HG03442 (cell line): Measurements from ENCODE around the gene HSD17B8.

Experiments
- ATAC-seq: cut with Tn5 transposase; IDR thresholded peaks from one replicate; pipeline ENCODE4 v1.9.1; 2021; ENCODE audit warnings: mild to moderate bottlenecking, moderate library complexity; ENCODE audit not compliant: unreplicated experiment

HSD17B8 gene

GRCh38 chr6:33171016-33171879 lies 33.2 kb upstream of the HSD17B8 start:
- no peak for ATAC-seq

DNA sequence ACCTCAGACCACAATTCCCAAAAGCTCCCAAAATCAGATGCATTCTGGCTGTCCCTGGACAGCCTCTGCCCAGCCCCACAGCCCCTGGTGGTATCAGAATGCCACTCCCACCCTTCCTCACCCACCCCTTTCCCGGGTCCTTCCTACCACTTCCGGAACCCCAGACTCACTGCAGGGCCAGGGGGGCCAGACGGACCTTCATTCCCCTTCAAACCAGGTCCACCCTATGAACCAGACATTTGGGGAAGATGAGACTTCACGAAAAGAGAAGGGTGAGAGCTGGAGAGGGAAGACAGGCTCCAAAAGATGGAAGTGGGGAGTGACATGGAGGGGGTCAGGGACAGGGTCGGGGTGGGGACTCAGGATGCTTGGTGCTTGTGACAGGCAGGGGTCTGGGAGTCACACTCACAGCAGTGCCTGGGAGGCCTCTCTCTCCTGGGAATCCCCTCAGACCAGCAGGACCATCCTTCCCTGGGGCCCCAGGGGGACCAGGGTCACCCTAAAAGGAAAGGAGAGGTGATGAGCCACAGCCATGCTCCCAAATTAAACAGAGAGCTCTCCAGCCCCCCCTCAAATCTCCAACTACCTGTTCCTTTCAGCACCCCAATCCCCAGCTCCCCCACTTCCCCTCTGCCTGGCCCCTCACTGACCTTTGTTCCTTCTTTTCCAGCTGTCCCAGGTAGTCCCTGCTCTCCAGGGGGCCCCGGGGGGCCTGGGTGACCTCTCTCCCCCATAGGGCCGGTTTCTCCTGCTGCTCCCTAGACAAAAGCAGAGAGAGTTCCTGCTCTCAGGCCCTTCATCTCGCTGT lies 32.4 kb upstream of the HSD17B8 start:
- no peak for ATAC-seq

DNA sequence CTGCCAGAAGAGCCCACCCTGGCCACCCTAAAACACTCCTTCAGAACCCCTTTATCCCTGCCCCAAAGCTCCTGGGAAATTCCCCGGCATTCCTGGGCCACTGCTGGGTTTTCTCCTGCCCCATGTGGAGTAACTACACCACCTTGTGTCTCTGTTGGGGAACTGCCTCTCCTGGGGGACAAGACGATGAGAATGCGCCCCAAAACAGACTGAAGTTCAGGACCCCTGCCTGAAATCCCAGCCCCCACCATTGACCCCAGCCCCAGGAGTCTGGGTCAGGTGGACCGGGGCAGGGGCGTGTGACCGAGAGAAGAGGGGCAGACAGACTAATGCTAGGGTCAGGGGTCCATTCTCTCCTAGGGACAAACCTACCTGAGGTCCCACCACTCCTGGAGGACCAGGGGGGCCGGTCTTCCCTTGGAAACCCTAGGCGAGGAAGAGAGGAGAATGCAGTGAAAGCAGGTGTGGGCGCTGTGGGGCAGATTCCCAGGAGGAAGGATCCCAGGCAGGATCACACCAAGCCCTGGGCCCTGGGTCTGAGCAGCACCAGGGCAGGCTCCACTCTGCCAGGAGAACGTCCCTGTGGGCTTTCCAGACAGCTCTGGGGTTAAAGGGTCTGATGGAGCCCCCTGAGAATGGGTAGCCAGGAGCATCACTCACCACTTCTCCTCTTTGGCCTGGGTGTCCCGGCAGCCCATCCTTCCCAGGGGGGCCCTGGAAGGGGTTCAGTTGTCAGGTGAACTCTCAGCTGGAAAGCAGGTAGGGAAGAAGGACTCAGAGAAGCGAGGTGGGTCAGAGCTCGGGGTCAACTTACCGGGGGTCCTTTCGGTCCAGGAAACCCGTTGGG lies 31.5 kb upstream of the HSD17B8 start:
- ATAC-seq, result no peak

- ATAC-seq, result no peak
Measured at GRCh38 chr6:33173535-33174180, 30.8 kb upstream of the HSD17B8 start.

DNA sequence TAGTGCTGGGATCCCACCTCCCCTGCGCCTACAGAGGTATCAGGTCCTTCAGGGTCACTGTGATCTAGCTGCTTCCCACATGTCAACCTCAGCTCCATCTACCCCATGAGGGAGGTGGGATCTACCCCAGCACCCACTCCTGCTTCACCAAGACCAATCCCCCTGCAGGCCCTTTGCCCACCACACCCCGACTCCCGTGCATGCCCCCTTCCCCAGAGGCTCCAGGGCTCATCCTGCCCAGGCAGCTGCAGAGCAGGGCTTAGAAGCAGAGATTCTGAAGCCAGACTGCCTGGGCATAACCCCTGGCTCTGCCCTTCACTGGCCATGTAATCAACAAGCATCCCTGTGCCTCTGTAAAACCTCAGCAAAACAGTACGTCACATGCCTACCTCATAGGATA lies 29.7 kb upstream of the HSD17B8 start:
- no peak for ATAC-seq

- ATAC-seq, result no peak
Measured at GRCh38 chr6:33175436-33176069, 28.9 kb upstream of the HSD17B8 start.

- no peak for ATAC-seq
Measured at GRCh38 chr6:33176906-33177305, 27.5 kb upstream of the HSD17B8 start.

GRCh38 chr6:33177552-33178446 lies 26.7 kb upstream of the HSD17B8 start:
- ATAC-seq, result no peak

DNA sequence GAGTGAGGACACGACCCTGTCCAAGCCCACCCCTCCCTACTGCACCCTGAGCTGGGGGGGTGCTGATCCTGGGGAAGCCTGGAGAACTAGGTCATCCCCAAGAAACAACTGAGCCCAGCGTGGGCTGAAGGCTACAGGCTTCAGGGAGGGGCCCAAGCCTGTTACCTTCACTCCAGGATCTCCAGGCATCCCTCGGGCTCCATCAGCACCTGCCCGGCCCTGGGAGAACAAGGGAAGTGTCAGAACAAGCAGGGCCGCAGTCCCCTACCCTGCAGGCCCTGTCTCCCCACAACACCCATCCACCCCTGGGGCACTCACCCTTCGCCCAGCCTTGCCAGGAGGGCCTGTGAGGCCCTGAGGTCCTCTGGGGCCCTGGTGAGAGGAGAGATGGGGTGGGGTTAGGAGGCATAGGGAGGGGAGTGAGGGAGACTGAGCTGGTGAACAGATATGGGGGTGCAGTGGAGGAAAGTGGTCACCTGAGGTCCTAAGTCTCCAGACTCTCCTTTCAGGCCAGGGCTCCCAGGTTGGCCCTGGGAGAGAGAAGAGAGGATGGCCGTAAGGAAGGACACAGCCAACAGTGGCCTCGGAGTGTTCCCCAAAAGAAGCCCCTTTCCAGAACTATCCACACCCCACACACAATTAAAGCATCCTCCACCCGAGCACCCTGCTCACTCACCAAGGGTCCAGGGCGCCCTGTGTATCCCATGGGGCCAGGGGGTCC lies 25.5 kb upstream of the HSD17B8 start:
- no peak for ATAC-seq

DNA sequence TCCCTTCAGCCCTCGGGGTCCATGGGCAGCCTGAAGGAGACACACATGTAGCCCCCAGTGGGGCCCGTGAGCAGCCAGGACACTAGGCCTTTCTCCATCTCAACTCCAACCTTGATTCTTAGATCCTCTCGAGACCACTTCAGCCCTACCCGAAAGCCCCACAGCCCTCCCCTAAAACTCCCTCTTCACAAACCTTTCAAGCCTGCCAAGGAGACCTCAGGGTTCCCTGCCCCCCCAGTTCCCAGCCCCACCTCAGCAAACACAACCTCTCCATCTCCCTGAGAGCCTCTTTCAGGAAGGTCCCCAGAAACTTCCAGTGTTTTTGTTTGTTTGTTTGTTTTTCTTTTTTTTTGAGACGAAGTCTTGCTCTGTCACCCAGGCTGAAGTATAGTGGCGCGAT lies 23.3 kb upstream of the HSD17B8 start:
- ATAC-seq, result no peak

GRCh38 chr6:33183071-33183683 lies 21.3 kb upstream of the HSD17B8 start:
- no peak for ATAC-seq

DNA sequence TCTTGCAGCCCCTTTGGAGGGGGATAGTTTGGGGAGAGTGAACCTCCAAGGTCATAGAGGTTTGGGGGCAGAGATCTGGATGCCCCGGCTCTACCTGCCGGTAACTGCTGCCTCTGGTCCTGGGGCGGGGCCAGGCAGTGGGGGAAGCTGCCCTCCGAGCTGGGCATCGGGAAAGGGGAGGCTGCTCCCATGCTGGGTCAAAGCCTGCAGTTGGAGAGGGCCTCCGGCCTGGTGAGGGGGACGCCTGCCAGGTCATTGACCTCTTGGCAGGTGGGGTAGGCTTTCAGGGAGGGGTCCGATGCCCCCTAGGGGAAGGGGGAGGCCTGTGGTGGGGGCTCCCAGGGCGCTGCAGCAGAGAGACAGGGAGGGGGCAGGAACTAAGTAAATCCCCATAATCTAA lies 19.3 kb upstream of the HSD17B8 start:
- no peak for ATAC-seq

DNA sequence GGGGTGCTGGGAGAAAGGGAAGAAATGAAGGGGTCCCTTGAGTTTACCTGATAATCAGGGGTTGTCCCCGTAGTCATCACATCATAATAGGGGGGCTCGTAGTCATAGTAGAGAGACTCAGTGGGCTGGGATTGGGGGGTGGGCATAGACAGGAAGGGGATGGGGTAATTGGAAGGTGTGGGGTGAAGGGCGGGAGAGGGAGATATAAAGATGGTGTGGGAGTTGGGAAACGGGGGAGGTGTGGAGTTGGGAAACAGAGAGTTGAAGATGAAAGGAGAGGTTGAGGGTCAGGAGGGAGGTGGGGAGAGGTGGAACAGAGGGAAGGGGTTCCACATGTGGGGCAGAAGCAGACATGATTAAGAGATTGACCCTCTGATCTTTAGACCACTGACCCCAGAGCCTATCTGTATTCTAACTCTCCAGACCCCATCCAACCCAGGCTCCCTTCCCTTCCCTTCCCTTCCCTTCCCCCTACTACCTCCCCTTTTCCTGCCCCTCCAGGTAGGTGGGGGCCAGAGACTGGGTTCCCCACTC lies 18.7 kb upstream of the HSD17B8 start:
- no peak for ATAC-seq

GRCh38 chr6:33187809-33188208 lies 16.6 kb upstream of the HSD17B8 start:
- ATAC-seq, result no peak

DNA sequence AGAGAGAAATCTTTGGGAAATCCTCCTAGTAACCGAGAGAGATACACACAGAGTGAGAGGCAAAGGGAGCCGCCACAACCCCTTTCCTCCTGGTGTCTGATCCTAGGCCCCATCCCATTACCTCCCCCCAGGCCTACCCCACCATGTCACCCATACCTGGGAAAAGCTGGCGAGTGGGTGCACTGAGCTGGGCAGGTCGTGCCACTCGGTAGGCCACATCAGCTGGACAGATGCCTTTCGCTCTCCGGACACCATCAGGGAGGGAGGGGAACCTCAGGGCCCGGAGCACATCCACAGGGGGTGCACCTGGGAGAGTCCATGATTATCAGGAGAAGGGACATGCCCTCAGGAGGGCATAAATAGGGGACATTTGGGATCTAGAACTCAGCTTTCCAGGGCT lies 15.3 kb upstream of the HSD17B8 start:
- ATAC-seq, result no peak

- no peak for ATAC-seq
Measured at GRCh38 chr6:33189625-33190448, 14.6 kb upstream of the HSD17B8 start.

- no peak for ATAC-seq
Measured at GRCh38 chr6:33190504-33191107, 13.8 kb upstream of the HSD17B8 start.
